Epithelial cell of prostate (primary cell): Measurements from ENCODE around the gene IFNL4.
"Not testable (repeated sequence)": the region's sequence is repeated elsewhere in the genome, so short reads cannot be mapped to it uniquely, and the experiment has no call there.

Source experiments
- DNase-seq: peaks from one replicate; pipeline ENCODE4 v3.0.0-alpha.2; 2011; ENCODE audit warnings: low read depth, low spot score
- H3K27ac ChIP-seq: fragments of 450-650 bp; 2 replicates; pipeline ENCODE4 v1.5.1; 2017; ENCODE audit warnings: mild to moderate bottlenecking

IFNL4 gene

DNA sequence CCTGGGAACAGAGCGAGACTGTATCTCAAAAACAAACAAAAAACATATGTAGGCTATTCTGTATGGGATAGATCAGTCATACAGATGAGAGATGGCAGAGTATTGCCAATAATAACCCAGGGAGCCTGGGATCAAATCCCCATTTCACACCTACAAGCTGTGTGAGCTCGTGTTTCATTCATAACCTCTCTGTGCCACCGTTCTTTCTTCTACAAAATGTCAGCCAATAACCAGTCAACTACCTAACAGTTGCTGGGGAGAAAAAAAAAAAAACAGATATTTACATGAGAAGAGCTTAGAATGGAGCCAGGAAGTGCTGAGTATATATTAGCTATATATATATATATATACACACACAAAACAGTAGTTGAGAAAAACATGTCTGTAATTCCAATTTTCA, 13.0 kb upstream of the IFNL4 start:
- H3K27ac ChIP-seq, result no peak overlapping the region
- DNase-seq, result no peak

DNA sequence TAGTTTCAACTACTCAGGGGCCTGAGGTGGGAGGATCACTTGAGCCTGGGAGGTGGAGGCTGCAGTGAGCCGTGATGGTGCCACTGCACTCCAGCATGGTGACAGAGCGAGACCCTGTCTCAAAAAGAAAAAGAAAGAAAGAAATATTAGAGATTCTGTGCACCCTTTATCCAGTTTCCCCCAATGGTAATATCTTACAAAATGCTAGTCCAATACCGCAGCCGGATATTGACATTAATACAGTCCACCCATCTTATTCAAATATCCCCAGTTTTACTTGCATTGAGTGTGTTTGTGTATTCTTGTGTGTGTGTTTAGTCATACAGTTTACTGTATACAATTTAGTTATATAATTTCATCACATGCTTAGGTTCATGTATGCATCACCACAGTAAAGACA, 8.6 kb upstream of the IFNL4 start:
- no peak overlapping the region for H3K27ac ChIP-seq
- DNase-seq, result no peak

DNA sequence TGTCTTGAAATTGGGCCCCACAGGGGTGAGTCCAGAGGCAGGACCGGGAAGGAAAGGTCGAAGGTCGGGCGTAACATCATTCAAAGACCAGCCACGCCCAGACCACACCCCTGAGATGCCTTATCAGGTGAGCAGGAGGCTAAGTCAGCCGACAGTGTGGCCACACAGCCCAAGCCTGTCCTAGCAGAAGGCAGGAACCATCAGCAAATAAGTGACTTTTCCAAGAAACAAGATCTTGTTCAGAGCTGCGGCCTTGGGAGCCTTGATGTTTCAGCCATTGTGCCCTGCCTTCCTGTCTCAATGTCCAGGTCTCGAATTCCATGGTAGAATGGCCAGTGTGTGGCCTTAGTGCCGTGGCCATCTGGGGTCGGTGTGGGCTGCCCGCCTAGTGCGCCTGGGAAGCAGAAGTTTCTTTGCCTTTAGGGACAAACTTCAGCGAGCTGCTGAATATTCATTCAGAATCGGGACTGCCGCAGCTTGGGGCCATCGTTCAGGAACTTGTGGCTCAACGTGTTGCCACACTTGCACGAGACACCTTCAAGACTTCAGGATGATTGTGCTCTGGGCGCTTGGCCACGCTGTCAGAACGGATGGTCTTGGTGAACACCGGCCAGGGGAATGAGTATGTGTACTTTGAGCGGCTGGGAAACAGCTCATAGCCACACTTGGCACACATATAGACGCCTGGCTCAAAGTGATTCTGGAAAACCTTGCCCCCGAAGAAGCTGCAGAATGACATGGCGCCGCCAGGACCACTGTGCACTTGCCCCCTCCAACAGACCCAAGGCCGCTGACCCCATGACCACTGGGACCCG, 6.1 kb upstream of the IFNL4 start:
- no peak for DNase-seq
- H3K27ac ChIP-seq, result no peak overlapping the region

DNA sequence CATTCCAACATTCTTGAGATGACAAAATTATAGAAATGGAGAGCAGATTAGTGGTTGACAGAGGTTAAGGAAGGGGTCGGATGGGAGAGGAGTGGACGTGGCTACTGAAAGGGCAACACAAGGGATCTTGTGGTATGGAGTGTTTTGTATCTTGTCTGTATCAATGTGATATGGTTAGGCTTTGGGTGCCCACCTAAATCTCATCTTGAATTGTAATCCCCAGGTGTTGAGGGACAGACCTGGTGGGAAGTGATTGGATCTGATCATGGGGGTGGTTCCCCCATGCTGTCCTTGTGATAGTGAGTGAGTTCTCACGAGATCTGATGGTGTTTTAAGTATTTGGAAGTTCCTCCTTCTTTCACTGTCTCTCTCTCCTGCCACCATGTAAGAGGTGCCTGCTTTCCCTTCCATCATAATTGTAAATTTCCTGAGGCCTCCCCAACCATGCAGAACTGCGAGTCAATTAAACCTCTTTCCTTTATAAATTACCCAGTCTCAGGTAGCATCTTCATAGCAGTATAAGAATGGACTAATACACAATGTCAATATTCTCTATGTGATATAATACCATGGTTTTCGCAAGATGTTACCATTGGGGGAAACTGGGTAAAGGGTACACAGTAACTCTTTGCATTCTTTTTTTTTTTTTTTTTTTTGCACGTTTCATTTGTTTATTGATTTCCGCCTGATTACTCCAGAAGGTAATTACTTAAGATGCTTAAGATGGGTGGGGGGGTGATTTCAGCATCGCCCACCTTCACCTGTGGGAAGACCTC, 4.9 kb upstream of the IFNL4 start:
- H3K27ac ChIP-seq, result no peak overlapping the region
- no peak for DNase-seq

DNA sequence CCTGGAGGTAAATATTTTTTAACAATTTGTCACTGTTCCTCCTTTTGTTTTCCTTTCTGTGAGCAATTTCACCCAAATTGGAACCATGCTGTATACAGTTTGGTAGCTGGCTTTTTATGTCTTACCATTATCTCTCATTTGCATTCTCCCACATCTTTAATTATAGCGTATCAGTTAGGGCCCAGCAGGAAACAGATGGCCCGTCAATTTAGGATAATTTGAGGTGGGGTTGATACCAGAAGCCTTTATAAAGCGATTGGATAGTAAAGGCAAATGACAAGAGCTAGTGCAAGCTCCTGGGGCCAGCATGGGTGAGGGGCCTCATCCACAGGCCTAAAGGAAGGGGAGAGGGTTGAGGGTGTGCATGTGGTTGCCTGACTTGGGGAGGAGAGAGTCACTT, 3.8 kb upstream of the IFNL4 start:
- DNase-seq, result no peak
- H3K27ac ChIP-seq, result no peak overlapping the region

DNA sequence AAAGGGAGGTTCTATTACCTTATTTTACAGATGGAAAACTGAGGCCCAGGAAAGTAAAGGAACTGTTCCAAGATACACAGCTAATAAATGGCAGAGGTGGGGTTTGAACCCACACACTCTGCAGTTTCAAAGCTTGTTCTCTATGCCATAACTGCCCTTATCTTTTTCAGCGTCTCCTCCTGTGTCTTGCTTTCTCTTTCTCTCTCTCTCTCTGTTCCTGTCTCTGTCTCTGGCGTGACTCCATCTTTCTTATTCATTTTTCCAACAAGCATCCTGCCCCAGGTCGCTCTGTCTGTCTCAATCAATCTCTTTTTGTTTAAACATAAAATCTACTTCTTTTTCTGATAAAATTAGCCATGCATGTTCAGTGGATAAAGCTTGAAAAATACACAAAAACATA, 3.2 kb upstream of the IFNL4 start:
- no peak for DNase-seq
- H3K27ac ChIP-seq, result no peak overlapping the region

DNA sequence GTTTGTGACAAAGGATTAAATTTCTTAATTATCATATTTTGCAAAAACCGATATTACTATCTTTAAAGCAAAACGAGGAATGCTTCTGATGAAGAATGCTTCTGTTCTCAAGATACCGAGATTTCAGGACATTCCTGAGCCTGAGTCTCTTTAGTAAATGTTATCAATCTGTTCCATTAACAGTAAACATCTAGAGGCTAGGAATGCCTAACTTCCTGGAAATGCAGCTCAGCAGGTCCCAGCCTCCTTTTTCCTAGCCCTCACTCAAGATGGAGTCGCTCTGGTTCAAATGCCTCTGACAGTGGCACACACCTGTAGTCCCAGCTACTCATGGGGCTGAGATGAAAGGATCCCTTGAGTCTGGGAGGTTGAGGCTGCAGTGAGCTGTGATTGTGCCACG, 2.4 kb upstream of the IFNL4 start:
- no peak overlapping the region for H3K27ac ChIP-seq
- no peak for DNase-seq

DNA sequence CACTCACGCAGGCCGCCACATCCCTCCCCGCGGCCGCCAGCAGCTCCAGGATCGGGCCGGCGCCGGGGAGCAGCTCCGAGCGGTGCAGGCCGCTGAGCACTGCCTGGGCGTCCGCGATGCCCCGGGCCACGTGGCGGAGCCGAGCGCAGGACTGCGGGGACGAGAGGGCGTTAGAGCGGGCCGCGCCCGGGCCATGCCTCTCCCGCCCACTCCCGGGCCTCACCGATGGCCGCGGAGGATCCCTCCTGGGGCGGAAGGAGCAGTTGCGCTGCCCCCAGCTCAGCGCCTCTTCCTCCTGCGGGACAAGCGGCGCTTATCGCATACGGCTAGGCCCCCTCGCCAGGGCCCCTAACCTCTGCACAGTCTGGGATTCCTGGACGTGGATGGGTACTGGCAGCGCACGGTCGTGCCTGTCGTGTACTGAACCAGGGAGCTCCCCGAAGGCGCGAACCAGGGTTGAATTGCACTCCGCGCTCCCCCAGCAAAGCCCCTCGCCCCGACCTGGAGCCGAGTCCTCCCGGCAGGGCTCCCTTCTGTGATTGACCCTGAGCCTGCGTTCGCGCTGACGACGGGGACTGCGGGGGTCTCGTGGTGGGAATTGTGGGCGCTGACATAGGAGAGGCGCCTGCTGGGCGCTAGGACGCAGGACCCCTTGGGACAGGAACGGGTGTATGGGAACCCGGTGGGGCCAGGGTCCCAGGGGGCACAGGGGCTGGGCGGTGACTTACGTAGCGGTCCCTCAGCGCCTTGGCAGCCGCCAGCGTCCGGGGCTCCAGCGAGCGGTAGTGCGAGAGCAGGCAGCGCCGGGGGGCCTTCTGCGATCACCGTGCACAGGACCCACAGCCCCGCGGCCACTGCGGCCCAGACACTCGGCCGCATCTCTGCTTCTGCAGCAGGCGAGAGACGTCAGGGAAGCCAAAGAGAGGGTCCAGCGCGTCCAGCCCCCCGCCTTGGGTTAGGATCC, 673 bp downstream of the IFNL4 start:
- no peak overlapping the region for H3K27ac ChIP-seq
- DNase-seq, result no peak

DNA sequence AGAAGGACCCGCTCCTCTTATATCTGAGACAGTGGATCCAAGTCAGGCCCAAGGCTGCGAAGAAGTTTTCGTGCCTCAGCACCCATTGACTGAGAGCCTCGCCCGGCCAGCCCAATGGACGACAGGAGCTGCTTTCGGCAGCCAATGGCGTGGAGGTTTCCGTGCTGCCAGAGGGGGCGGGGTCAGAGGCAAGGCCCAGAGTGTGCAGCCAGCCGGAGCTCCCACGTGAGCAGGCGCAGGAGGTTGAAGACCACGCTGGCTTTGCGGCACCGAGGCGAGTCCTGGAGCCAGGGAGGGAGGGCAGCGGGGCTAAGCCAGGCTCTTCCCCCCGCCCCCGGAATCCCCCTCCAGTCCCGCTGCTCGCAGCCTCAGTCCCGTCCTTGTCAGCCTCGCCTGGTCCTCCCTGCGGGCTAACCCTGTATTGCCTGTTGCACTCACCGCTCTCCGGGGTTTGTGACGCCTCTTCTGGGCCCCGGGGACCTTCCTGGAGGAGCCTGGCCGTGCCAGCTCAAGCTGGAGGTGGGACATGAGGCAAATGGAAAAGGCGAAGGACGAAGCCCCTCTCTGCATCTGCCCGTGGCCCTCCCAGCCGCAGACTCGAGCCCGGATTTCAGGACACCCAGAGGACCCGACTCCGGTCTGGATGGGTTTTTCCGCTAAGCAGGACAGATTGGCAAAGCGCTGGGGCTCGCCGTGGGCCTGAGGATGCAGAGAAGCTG, 1.5 kb downstream of the IFNL4 start:
- no peak for DNase-seq
- no peak overlapping the region for H3K27ac ChIP-seq

DNA sequence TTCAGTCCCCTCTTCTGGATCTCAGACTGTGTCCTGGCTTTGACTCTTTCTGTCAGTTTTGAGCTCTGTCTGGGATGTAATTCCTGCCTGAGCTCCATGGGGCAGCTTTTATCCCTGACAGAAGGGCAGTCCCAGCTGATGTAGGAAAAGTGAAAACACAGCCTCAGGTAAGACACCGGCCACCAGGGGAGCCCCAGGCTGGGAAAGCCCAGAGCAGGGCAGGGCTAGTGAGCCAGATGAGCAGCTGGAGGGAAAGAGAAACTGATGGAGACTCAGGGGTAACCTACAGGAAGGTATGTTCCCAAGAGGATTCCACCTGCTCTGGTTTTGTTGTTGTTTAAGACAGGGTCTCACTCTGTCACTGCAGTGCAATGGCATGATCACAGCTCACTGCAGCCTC, 3.5 kb downstream of the IFNL4 start:
- DNase-seq, H3K27ac ChIP-seq: not testable (repeated sequence)

DNA sequence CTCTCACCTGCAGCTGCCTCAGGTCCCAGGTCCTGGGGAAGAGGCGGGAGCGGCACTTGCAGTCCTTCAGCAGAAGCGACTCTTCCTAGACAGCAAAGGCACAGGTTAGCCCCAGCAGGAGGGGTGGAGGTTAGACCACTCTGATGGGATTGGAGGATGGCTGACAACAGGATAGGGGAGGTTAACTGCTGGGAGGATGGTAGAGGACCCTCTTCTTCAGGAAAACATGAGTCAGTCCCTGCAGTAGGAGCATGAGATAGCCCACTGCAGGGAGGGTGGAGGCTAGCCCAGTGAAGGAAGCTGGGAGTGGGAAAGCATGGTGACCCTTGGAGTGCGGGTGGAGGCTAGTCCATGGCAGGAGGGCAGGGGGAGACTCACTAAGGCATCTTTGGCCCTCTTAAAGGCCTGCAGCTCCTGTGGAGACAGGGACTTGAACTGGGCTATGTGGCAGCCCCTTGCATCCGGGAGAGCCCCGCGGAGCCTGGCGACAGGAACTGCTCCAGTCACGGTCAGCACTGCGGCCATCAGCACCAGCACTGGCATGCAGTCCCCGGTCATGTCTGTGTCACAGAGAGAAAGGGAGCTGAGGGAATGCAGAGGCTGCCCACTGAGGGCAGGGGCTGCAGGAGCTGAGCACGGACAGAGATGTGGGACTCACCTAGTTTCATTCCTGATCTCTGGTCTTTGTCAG, 4.1 kb downstream of the IFNL4 start, which contains the start of gene IFNL3:
Gene IFNL3, minus strand, starts transcription at position 597 of the 691 bp plus-strand sequence. Its CDS starts 39 bp downstream, at position 558.
- not testable (repeated sequence) for H3K27ac ChIP-seq, DNase-seq

DNA sequence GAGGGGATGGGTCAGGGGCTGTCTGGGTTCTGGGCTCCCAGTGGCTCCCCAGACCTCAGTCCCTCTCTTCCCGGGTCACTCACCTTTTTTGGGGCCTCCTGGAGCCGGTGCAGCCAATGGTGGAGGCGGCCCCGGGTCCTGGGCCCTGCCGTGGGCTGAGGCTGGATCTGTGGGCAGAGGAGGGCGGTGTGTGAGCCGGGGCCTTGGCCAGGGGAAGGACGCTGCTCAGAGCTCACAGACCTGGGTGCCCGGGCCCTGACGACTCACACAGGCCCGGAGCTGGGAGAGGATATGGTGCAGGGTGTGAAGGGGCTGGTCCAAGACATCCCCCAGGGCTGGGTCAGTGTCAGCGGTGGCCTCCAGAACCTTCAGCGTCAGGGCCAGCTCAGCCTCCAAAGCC, 4.9 kb downstream of the IFNL4 start:
- not testable (repeated sequence) for DNase-seq, H3K27ac ChIP-seq

DNA sequence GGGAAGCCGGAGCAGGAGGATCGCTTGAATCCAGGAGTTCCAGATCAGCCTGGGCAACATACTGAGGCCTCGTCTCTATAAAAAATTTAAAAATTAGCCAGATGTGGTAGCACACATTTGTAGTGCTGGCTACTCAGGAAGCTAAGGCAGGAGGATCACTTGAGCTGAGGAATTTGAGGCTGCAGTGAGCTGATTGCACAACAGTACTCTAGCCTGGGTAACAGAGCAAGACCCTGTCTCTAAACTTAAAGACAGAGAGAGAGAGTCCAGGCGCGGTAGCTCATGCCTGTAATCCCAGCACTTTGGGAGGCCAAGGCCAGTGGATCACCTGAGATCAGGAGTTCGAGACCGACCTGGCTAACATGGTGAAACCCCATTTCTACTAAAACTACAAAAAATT, 8.2 kb downstream of the IFNL4 start:
- DNase-seq, result no peak
- no peak overlapping the region for H3K27ac ChIP-seq

DNA sequence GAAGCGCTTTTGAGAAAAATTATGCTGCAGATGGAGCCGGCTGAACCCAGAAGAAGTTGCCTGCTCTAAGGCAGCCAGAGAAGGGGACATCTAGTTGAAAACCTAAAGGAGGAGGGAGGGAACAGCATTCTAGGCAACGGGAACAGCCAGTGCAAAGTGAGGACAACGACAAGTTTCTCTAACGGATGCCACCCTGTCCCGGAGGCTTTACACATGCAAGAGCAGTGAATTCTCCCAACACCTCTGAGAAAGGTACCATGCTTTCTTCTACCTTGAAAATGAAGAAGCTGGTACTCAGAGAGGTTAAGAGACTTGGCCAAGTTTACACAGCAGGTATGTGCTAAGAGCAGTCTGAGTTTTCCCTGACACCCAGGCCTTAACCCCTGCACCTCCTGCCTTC, 9.7 kb downstream of the IFNL4 start:
- DNase-seq, result no peak
- no peak overlapping the region for H3K27ac ChIP-seq

DNA sequence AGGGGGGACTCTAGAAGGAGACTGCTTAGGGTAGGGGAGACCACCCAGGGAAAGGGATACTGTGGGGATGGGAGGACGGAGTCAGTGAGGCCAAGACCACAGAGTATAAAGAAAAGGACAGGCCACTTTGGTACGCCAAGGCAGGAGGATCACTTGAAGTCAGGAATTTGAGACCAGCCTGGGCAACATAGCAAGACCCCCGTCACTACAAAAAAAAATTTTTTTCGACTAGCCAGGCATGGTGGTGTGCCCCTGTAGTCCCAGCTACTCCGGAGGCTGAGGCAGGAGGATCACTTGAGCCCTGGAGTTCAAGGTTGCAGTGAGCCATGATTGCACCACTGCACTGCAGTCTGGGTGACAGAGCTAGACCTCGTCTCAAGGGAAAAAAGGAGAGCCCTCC, 10.4 kb downstream of the IFNL4 start:
- H3K27ac ChIP-seq, result no peak overlapping the region
- DNase-seq, result no peak

DNA sequence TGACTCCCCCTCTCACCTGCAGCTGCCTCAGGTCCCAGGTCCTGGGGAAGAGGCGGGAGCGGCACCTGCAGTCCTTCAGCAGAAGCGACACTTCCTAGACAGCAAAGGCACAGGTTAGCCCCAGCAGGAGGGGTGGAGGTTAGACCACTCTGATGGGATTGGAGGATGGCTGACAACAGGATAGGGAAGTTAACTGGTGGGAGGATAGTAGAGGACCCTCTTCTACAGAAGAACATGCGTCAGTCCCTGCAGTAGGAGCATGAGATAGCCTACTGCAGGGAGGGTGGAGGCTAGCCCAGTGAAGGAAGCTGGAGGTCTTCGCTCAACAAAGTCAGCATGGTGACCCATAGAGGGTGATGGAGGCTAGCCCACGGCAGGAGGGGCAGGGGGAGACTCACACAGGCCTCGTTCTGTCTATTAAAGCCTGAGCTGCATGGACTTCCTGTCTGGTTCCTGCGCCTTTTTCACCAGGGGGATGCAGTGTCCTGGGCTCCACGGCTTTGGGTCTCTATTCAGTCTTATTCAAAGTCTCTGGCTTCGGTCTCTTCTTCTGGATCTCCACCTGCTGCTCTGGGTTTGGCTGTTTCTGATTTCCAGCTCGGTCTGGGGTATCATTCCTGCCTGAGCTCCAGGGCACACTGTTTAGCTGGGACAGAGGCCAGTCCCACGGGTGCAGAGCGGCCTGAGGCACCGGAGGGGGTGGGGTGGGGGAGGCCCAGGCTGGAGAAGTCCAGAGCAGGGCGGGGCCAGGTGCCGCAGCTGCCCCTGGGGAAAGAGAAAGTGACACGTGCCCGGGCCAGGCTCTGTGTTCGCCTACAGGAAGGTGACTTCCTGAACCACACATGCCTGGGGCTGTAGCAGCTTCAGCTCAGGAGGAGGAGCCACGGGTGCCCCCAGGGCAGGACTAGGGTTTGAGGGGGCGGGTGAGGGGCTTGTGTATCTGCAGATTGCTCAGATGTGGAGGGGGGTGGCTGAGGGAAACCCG, 11.2 kb downstream of the IFNL4 start:
- no peak for DNase-seq
- H3K27ac ChIP-seq, result no peak overlapping the region

DNA sequence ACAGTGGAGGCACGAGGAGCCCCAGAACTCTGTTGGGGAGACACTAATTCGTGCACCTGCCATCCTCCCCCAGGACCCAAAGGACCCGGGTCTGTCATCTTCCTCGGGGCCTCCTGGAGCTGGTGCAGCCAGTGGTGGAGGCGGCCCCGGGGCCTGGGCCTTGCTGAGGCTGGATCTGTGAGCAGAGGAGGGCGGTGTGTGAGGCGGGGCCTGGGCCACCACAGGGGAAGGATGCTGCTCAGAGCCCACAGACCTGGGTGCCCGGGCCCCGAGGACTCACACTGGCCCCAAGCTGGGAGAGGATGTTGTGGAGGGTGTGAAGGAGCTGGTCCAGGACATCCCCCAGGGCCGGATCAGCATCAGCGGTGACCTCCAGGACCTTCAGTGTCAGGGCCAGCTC, 12.1 kb downstream of the IFNL4 start:
- DNase-seq, result no peak

DNA sequence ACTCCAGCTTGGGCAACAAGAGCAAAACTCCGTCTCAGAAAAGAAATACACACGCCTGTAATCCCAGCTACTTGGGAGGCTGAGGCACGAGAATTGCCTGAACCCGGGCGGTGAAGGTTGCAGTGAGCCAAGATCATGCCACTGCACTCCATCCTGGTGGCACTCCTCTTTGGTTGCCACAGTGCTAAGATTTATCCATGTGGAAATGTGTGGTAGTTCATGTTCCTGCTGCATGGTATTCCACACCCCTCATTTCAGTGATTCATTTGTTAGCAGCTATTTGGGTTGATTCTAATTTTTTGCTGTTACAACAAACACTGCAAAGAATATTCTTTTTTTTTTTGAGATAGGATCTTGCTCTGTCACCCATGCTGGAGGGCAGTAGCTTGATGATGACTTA, 15.9 kb downstream of the IFNL4 start:
- no peak for DNase-seq
- no peak overlapping the region for H3K27ac ChIP-seq

More for the DNA sequence above, 12.1 kb downstream of the IFNL4 start:
- H3K27ac ChIP-seq, result no peak overlapping the region
